Left ventricle myocardium inferior (tissue), 1 donor: ENCODE results near the gene EPHA7. TPM values are rescaled to one million over a fixed set of nuclear protein-coding genes. Genes with fewer than 3 reads are reported as not detected.

ENCODE experiments used
- DNase-seq: peaks from one replicate; pipeline ENCODE4 v3.0.0-alpha.2; 2020
- H3K27ac ChIP-seq: fragments of 200-600 bp; replicated peaks from 2 replicates; pipeline ENCODE4 v1.8.0; 2021
- H3K27me3 ChIP-seq: fragments of 200-600 bp; 2 replicates; pipeline ENCODE4 v1.8.0; 2021; ENCODE audit warnings: low read depth
- H3K36me3 ChIP-seq: fragments of 200-600 bp; 2 replicates; pipeline ENCODE4 v1.8.0; 2021
- H3K4me1 ChIP-seq: fragments of 200-600 bp; 2 replicates; pipeline ENCODE4 v1.8.0; 2021
- H3K4me3 ChIP-seq: fragments of 200-600 bp; 2 replicates; pipeline ENCODE4 v1.8.0; 2021; ENCODE audit warnings: mild to moderate bottlenecking, moderate library complexity
- H3K9me3 ChIP-seq: fragments of 200-600 bp; replicated peaks from 2 replicates; pipeline ENCODE4 v1.8.0; 2021
- intact Hi-C: fragments of 100-400 bp; cut with micrococcal nuclease; formaldehyde crosslinking; loops from one replicate; pipeline ENCODE4 v1.11.0; 2022
- total RNA-seq: library from RNA; stranded (reverse); fragmentation: NEBNext Ultra II Directional; extraction: Animal tissue kit (Norgen Biotek cat#: 25700); gene quantifications from one replicate; pipeline ENCODE4 v1.2.1, GENCODE V29; 2021
- TF ChIP-seq, protein P1 (sequence below): fragments of 200-600 bp; IDR thresholded peaks from 2 replicates; pipeline ENCODE4 v1.8.0; 2021; ENCODE audit warnings: antibody characterized with exemption, mild to moderate bottlenecking, borderline replicate concordance
- donor health status: DM: no; HTN: yes; CAD: no; lungs with severe emphysema.

EPHA7 gene
- total RNA-seq, 1 donor from 2014 or later = 12.5 TPM

DNA sequence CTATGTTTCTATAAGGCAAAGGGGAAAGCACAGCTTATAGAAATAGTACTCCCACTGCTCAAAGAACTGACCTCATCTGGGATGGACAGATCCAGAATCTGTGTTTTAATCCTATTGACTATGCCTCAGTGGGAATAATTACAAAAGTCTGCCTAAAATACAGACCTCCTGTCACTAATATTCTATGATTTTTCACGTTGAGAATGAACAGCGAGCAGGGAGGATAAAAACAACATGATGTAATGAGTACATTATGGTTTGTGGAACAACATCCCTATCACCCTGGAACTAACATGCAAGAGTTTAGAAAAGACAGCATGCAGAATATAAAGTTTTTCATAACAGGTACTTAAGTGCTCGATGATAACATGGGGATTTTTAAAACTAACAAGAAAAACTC is 53.9 kb downstream of the EPHA7 start:
- H3K27ac ChIP-seq = no peak overlapping the region

DNA sequence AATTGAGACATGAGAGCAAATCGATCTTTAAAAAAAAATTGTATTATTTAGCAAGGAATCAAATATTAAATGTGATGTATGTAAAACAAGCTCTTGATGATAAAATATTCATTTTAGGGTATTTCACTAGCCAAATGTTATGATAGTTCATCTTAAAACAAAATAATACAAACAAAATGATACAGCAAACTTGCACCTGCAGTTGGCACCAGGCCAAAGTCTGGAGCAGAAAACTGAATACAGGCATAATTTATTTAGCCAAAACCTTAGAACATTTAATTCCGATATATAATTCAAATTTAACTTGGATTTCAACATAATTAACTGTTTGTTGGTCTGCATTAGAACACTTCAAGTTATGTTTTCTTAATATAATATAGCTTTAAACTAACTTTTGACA is 60.9 kb downstream of the EPHA7 start:
- Histone ChIP-seq H3K4me1 (no peaks in the 10 kb centered on the region), H3K9me3 (no peaks in the 10 kb centered on the region), H3K4me3 (no peak overlapping the region), H3K27ac (no peak overlapping the region), H3K36me3 (no peaks in the 10 kb centered on the region), H3K27me3 (no peaks in the 10 kb centered on the region)
- no peak for DNase-seq
- intact Hi-C loops = no loop called here
- TF ChIP-seq, protein P1, sequence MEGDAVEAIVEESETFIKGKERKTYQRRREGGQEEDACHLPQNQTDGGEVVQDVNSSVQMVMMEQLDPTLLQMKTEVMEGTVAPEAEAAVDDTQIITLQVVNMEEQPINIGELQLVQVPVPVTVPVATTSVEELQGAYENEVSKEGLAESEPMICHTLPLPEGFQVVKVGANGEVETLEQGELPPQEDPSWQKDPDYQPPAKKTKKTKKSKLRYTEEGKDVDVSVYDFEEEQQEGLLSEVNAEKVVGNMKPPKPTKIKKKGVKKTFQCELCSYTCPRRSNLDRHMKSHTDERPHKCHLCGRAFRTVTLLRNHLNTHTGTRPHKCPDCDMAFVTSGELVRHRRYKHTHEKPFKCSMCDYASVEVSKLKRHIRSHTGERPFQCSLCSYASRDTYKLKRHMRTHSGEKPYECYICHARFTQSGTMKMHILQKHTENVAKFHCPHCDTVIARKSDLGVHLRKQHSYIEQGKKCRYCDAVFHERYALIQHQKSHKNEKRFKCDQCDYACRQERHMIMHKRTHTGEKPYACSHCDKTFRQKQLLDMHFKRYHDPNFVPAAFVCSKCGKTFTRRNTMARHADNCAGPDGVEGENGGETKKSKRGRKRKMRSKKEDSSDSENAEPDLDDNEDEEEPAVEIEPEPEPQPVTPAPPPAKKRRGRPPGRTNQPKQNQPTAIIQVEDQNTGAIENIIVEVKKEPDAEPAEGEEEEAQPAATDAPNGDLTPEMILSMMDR = no peak

More for the DNA sequence above, 53.9 kb downstream of the EPHA7 start:
- intact Hi-C loops = no loop called here
- H3K4me3 ChIP-seq = no peak overlapping the region
- no peak for DNase-seq
- no peaks in the 10 kb centered on the region for H3K4me1 ChIP-seq
- H3K36me3 ChIP-seq = no peaks in the 10 kb centered on the region
- no peaks in the 10 kb centered on the region for H3K9me3 ChIP-seq
- TF ChIP-seq, protein P1 = no peak
- H3K27me3 ChIP-seq = no peaks in the 10 kb centered on the region

DNA sequence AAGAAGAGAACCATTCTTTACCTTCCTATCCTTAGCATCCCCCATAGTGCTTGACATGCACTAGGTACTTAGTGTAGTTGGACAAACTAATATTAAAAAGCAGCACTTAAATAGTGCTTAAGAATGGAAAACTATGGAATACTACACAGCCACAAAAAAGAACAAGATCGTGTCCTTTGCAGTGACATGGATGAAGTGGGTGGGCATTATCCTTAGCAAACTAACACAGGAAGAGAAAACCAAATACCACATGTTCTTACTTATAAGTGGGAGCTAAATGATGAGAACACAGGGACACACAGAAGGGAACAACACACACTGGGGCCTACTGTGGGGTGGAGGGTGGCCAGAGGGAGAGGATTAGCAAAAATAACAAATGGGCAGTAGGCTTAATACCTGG is 66.8 kb downstream of the EPHA7 start:
- TF ChIP-seq, protein P1 = no peak
- H3K4me3 ChIP-seq = no peak overlapping the region
- no peaks in the 10 kb centered on the region for H3K4me1 ChIP-seq
- intact Hi-C loops = no loop called here
- DNase-seq = no peak
- H3K27ac ChIP-seq = no peak overlapping the region
- H3K9me3 ChIP-seq = peaks cover 4% of the 10 kb centered on the region
- H3K36me3 ChIP-seq = no peaks in the 10 kb centered on the region
- H3K27me3 ChIP-seq = no peaks in the 10 kb centered on the region

DNA sequence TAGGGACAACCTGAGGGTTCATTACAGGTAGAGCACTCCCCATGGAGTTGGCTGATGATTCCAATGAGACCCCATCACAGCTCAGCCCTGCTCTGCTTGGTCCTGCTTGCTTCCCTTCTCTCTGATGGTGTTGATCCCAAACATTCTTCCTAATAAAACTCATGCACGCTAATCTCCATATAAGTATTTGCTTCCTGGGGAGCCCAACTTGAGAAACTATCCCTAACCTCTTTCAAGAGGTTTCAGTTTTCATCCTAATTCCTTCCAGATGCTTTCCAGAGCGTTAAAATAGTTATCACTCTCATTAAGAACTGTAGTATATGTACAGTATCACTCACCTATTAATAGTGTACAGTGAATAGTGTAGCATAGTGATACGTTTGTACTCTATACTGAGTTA is 68.1 kb downstream of the EPHA7 start:
- Histone ChIP-seq H3K27ac (no peak overlapping the region), H3K9me3 (peaks cover 4% of the 10 kb centered on the region), H3K4me1 (no peaks in the 10 kb centered on the region), H3K27me3 (no peaks in the 10 kb centered on the region), H3K36me3 (no peaks in the 10 kb centered on the region), H3K4me3 (no peak overlapping the region)
- DNase-seq = no peak
- TF ChIP-seq, protein P1 = no peak
- intact Hi-C loops = no loop called here

DNA sequence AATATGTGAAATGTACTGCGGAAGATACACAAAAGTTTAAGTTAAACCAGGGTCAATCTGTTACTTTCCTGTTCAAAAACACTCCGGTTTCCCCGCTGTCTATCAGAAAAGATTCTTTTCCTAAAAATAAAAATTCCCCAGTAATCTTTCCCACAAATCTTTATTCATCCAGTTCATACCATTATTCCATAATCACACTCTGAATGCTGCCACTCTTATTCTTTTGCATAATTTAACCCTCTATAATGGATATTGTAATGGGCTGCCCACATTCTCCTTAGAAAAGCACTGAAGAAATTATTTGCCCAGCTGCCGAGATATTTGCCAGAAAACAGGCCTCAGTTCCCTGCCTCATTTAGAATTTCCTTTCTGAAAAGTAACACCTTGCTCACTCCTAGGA is 68.6 kb downstream of the EPHA7 start:
- Histone ChIP-seq H3K27ac (no peak overlapping the region), H3K9me3 (peaks cover 4% of the 10 kb centered on the region), H3K4me3 (no peak overlapping the region), H3K4me1 (no peaks in the 10 kb centered on the region), H3K27me3 (no peaks in the 10 kb centered on the region), H3K36me3 (no peaks in the 10 kb centered on the region)
- intact Hi-C loops = no loop called here
- no peak for DNase-seq
- TF ChIP-seq, protein P1 = no peak
